Right renal pelvis (tissue), 4 donors: Measurements from ENCODE around the gene SH3D19. TPM values are rescaled to one million over a fixed set of nuclear protein-coding genes. Genes with fewer than 3 reads are reported as not detected.
"Not testable (repeated sequence)": the region's sequence is repeated elsewhere in the genome, so short reads cannot be mapped to it uniquely, and the experiment has no call there.

ENCODE experiments used
- DNase-seq, 4 donors: peaks; one replicate each; pipeline ENCODE4 v3.0.0-alpha.2; 2013; ENCODE audit warnings: low read depth in 4 of 4, low spot score in 3 of 4, missing footprints in 1 of 4
- polyA plus RNA-seq, 4 donors: library from polyadenylated mRNA; unstranded; fragments of 120-200 nt; gene quantifications; one replicate each; pipeline ENCODE4 v1.2.1, GENCODE V29; 2013; ENCODE audit not compliant: insufficient read length in 4 of 4

The SH3D19 gene
- polyA plus RNA-seq, 4 donors = 27.5 to 32.9 (median 29.4) TPM

DNA sequence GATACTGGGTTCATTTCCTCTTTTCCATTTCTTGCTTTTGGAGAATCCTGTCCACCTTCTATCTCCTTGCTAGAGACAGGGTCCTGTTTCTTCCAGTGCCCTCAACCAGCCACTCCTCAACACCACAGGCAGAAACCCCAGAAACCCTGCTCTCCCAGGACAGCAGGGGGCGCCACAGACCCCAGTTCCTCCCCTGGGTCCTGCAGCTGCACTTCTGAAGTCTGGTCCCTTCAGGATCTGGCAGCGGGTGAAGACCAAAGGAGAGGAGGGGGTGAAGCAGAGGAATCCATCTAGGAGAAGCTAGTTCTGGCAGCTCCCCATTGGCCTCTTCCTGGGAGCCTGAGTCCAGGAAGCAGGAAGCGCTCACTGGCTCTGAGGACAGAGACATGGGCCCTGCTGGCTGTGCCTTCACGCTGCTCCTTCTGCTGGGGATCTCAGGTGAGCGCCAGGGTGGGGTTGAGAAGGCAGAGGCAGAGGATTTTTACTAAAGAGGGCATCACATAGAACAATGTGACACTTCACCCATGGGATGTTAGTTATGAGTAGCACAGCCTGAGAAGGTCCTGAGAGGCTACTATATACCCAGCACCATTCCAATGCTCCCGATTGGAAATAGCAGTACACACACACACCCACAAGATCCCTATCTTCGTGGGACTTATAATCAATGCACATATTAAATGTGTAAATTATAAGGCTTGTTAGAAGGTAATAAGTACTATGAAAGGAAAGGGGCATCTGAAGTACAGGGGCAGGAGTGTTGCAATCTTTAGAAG is 48.4 kb downstream of the SH3D19 start, which contains the start of gene PRSS48:
Gene PRSS48, plus strand, starts transcription at position 375 of the 776 bp plus-strand sequence. Its CDS starts 12 bp downstream, at position 387.
- peak; percentile 27 to 39 (median 32) for DNase-seq

DNA sequence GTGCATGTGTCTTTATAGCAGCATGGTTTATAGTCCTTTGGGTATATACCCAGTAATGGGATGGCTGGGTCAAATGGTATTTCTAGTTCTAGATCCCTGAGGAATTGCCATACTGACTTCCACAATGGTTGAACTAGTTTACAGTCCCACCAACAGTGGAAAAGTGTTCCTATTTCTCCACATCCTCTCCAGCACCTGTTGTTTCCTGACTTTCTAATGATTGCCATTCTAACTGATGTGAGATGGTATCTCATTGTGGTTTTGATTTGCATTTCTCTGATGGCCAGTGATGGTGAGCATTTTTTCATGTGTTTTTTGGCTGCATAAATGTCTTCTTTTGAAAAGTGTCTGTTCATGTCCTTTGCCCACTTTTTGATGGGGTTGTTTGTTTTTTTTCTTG is 56.5 kb downstream of the SH3D19 start:
- DNase-seq = not testable (repeated sequence)

DNA sequence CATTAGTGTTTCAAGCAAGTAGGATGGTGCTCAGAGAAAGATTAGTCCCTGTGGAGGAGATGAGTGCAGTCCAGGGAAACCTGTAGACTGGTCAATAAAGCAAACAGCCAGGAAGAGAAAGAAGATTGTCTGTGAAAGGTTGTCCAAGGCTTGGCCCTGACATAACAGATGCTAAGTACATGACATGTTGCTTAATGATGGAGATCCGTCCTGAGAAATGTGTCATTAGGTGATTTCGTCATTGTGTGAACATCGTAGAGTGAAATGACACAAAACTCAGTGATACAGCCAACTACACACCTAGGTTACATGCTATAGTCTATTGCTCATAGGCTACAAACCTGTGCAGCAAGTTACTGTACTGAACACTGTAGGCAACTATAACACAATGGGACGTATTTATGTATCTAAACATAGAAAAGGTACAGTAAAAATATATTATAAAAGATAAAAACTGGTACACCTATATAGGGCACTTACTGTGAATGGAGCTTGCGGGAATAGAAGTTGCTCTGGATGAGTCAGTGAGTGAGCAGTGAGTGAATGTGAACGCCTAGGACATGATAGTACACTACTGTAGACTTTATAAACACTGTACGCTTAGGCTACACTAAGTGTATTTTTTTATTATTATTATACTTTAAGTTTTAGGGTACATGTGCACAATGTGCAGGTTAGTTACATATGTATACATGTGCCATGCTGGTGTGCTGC is 57.4 kb downstream of the SH3D19 start:
- DNase-seq = no peak

DNA sequence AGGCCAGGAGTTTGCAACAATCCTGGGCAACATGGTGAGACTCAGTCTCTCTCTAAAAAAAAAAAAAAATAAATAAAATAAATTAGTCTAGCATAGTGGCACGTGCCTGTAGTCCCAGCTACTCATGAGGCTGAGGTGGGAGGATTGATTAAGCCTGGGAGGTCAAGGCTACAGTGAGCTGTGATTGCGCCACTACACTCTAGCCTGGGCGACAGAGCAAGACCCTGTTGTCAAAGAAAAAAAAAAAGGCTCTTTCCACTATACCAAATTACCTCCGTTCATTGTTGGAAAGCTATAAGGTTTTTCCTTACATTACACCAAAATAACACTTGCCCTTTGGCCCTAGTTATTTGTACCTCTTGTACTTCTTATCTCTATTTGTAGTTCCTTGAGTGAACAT is 58.3 kb downstream of the SH3D19 start:
- DNase-seq = no peak

DNA sequence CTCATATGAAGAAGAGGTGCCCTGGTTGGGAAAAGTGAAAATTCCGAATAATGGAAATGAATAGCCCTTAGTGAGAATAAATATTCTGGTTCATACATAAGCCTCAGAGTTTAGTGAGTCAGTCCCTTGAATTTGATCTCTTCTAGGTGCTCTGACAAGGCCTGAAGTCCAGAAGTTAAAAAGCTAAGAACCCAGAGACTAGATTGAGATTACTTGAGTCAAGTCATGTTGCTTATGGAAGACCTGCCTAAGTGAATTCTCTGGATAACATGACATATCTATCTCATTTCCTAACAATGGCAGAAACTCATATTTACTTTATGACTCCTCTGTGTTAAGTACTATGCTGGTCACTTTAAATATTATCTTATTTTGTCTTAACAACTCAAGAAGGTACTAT is 58.9 kb downstream of the SH3D19 start:
- no peak for DNase-seq

DNA sequence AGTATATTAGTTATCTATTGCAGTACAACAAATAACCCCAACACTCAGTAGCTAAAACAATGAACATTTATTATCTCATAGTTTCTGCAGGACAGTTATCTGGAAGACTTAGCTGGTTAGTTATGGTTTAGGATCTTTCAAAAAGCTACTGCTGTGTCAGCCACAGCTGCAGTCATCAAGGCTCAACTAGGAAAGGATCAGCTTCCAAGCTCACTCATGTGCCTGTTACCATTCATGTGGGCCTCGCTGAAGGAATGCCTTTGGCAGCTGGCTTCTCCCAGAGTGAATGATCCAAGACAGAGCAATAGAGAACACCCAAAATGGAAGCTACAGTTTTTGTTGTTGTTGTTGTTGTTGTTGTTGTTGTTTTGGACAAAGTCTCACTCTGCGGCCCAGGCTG is 62.0 kb downstream of the SH3D19 start:
- DNase-seq = no peak

DNA sequence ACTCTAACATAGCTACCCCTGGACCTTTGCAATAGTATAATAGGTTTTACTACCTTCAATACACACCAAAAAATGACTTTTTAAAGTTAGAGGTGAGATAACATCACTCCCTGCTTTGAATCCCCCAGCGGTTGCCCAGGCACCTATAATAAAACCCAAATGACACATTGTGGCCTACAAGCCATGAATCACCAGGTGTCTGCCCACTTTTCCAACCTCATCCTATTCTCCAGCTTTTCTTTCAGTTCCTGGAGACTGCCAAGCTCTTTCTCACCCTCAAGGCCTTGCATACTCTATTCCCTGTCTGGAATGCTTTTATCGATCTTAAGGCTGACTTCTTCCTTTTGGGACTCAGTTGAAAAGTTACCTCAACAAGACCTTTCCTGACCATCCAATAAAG is 64.9 kb downstream of the SH3D19 start:
- DNase-seq = no peak

DNA sequence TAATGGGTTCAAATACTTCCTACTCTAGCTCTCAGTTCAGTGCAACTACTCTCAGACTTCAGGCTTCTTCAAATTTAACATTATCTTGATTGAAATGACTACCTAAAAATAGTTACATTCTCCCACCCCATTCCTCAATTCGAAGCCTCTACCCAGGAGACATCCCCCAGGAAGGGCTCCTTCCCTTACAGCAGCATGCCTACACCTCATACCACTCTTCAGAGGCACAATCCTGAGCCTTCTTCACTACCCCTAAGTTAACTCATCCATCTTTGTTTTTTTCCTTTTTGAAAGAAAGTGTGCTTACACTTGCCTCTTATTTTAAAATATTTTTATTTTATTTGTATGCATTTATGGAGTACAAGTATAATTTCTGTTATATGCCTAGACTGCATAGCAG is 65.7 kb downstream of the SH3D19 start:
- no peak for DNase-seq

DNA sequence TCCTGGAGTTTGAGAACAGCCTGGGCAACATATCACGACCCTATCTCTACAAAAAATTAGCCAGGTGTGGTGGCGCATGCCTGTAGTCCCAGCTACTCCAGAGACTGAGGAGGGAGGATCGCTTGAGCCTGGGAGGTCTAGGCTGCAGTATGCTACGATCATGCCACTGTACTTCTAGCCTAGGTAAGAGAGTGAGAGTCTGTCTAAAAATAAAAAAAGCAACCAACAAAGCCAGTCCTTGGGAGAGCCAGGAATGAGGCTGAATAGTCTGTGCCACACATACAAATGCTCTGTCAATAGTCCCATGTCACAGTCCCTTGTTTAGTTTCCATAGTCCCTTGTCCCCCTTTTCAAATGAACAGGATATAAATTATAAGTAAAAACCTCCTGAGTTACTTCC is 67.7 kb downstream of the SH3D19 start:
- DNase-seq = no peak

DNA sequence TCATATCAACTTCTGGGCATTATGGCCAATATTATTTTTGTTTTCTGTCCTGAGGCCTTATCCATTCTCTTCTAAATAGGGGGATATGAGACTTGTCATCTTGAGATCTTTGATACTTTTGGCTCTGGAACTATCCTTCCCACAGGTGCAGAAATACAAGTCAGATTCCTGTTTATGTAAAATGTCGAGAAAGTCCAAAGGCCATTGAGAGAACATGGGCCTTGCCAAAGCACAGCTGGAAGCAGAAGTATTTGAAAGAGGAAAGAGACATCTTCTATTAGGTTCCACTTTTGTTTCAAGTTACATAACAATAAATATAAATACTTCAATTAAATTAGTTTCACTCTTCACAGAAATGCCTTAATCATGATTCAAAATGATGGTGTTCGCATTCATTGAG is 69.3 kb downstream of the SH3D19 start:
- DNase-seq = no peak

DNA sequence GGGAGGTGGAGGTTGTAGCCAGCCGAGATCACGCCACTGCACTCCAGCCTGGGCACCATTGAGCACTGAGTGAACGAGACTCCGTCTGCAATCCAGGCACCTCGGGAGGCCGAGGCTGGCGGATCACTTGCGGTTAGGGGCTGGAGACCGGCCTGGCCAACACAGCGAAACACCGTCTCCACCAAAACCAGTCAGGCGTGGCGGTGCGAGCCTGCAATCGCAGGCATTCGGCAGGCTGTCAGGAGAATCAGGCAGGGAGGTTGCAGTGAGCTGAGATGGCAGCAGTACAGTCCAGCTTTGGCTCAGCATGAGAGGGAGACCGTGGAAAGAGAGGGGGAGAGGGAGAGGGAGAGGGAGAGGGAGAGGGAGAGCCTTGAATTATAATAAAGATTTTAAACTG is 69.7 kb downstream of the SH3D19 start:
- not testable (repeated sequence) for DNase-seq

DNA sequence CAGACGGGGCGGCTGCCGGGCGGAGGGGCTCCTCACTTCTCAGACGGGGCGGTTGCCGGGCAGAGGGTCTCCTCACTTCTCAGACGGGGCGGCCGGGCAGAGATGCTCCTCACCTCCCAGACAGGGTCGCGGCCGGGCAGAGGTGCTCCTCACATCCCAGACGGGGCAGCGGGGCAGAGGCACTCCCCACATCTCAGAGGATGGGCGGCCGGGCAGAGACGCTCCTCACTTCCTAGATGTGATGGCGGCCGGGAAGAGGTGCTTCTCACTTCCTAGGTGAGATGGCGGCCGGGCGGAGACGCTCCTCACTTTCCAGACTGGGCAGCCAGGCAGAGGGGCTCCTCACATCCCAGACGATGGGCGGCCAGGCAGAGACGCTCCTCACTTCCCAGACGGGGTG is 70.2 kb downstream of the SH3D19 start:
- DNase-seq = not testable (repeated sequence)

DNA sequence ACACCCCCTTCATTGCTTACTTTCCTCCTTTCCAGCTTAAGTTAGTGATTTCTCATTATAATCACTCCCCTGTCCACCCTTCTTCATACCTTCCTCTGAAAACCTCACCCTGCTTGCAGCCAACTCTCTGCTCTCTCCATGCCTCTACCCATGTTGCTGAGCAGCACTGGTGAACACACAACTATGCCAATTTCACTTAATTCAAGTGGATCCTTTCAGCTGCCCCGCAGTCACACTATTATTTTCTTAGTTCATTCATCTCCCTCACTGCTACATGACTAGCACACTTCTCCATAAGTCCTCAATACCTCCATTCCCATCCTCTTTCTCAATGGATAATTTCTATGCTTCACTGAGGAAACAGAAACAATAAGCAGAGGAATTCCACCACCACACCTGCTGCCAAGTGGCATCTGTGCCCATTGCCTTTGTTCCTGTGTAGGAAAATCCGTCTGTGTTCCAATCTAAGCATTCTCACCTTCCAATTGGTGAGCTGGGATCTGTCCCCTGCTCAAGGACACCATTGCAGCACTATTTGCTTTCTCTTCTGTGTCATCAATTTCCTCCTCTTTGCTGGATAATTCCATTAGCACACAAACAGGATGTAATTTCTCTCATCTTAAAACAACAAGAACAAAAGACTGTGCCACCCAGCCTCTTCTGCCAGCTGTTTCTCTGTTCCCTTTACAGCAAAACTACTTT is 73.7 kb downstream of the SH3D19 start:
- no peak for DNase-seq

DNA sequence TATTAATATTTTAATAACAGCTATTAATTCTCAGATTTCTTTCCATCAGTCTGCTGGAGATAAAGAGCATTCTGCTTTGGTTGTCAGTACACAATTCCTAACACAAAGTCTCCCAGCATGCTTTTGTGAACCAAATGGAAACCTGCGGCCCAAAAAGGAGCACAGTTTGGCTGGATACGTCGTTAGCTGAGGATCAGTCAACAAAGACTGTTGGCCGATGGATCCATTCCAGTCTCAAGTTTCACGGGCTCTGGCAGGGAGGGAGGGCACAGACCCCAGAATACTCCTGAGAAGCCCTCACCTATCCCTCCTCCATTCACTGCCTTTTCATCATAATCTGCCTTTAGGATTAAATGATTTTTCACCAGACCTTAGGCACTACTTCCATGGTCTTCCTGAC is 74.7 kb downstream of the SH3D19 start:
- no peak for DNase-seq

DNA sequence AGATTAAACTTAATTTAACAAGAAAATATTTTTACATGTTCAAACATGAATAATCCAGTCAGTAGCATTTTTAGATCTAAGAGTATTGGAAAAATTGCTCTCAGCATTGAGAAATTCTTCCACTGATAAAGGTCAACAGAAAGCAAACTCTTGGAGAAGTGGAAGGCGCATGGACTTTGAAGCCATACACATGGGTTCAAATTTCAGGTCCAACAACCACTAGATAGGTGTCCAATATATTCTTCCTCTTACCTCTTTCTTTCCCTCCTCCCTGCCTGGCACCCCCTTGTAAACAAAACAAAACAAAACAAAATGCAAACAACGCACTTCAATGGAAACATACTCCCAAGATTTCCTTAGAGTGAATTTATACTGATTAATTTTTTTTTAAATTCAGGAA is 76.9 kb downstream of the SH3D19 start:
- no peak for DNase-seq

DNA sequence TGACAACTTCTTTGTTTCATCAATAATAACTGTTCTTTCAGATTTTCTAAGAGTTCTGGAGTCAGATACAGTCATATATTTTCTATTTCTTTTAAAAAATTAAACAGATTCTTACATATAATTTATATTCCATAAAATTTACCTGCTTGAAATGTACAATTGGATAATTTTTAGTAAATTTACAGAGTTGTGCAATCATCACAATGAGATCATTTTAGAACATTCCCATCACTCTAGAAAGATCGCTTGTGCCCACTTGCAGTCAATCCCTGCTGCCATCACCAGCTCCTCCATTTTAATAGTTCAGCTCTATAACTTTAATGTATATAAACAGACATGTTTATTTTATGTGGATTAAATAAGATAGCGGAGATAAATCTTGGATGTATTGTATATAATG is 78.0 kb downstream of the SH3D19 start:
- no peak for DNase-seq

DNA sequence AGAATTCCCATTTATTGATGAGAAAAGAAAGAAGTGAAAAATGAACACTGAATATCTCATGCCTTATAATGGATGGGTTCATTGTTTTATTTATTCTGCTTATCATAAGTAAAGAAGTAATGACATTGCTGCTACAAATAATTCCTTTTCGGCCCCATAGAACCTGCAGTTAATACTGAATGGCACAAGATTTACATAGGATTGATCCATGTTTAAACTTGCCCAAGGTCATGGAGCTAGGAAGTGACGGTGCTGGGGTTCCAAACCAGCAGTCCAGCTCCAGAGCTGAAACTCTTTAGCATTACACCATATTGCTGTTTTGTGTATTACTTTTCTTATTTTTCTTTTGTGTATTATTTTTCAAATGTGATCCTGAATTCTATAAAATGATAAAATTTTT is 78.7 kb downstream of the SH3D19 start:
- no peak for DNase-seq

DNA sequence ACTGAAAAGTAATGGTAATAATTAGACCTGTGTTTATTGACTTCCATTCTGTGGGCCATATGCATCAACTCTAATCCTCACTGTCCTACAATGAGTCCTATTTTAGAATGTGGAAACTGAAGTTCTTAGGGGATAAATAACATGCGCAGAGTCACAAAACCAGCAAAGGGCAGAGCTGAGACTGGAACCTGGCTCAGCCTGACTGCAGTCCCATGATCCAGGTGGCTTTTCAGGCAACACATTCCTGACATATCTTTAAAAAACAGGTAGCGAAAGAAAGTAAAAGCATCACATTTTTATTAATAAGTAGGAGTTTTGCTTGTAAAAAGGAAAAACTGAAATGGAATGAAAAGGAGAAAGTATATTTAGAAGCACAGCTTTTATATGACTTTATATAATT is 83.1 kb downstream of the SH3D19 start:
- no peak for DNase-seq

DNA sequence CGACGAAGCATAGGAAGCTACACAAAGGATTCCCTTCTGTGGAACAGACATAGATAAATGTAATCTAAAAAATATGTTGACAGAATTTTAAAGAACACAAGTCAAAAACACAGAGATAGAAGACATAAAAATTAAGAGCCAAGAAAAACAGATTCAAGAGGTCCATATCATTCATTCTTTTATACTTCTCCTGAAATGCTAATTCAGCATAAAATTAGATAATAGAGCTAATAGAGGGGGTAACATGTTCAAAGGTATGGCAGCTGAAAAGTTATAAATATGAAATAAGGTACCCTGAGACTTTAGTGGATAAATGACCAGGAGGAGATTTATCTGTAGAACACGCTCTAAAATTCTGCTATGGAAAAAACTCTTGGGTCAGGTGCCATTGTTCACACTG is 85.8 kb downstream of the SH3D19 start:
- no peak for DNase-seq

DNA sequence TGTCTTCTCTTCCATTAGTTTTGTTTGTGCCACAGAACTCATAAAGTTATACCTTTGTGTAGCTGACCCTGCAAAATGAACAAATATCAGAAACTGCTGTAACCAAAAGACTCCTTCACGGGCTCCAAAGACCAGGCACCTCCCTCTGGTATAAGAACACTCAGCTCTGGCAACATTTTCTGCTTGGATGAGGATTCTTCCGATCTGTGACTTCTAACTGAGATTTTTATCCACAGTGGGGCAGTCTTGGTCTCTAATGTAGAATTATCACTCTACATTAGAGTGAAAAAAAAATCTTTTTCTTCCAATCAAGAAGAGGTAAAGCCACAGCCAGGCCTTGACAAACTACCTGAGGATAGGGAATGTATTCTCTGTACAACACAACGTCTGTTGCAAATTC is 86.9 kb downstream of the SH3D19 start:
- DNase-seq = no peak

DNA sequence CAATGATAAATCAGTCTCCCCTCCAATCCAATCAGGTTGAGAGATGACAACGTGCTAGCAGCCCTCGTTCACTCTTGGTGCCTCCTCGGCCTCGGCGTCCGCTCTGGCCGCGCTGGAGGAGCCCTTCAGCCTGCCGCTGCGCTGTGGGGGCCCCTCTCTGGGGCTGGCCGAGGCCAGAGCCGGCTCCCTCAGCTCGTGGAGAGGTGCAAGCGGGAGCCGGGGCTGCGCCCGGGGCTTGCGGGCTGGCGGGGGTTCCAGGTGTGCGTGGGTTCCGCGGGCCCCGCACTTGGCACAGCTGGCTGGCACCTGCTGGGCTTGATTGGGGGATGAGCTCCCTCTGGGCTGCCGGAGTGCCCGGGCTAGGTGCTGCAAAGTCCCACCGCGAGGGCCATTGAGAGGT is 89.4 kb downstream of the SH3D19 start:
- no peak for DNase-seq

DNA sequence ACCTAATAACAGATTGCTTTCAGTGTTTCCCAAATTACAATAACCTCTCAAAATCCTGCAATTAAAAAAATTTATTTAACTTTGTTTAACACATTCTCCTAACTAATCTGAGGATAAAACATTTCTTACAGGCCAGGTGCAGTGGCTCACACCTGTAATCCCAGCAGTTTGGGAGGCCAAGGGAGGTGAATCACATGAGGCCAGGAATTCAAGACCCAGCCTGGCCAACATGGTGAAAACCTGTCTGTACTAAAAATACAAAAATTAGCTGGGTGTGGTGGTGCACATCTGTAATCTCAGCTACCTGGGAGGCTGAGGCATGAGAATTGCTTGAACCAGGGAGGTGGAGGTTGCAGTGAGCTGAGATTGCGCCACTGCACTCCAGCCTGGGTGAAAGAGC is 90.0 kb downstream of the SH3D19 start:
- DNase-seq = not testable (repeated sequence)
